ENCODE results near the gene POU6F2. TPM values are rescaled to one million over a fixed set of nuclear protein-coding genes. Genes with fewer than 3 reads are reported as not detected.

POU6F2 gene
- total RNA-seq, 1 experiment from 2014 or later = 2.9 TPM

- Mint-ChIP-seq H3K4me1 (peaks cover 12% of the 10 kb centered on the region), H3K27me3 (ENCODE audit: low read depth) (no peaks in the 10 kb centered on the region), H3K27ac (no peak overlapping the region), H3K4me3 (no peak overlapping the region), H3K9me3 (no peaks in the 10 kb centered on the region), H3K36me3 (no peaks in the 10 kb centered on the region)
- ChIA-PET CTCF (no interaction called here), POLR2A (no interaction called here)
- ATAC-seq (no peak), DNase-seq (ENCODE audit: low spot score) (no peak)
- TF ChIP-seq NR2C2 (CRISPR knock-in tag; IDR thresholded peaks at IDR 0.05) (no peak), TEAD4 (CRISPR knock-in tag; IDR thresholded peaks at IDR 0.05) (no peak), ZBTB21 (CRISPR knock-in tag; IDR thresholded peaks at IDR 0.05; ENCODE audit: borderline replicate concordance) (no peak)
Observed at GRCh38 chr7:39421661-39422060, 444.0 kb downstream of the POU6F2 start.

DNA sequence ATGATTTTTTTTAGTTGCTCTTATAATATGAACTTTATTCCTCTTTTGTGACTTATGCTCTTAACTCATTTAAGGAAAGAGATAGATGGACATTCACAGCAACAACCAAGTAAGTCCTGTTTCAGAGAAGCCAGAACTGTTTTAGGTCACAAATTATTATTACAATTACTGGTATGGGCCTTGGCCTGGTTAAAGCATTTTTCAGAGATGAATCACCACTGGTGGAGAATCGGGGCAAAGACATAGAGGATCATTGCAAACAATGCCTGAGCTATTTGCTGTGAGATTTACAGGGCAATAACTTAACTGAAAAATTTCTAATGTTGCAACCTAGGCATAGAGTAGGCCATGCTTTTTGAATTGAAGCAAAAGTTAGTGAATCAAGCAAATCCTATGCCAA, 450.5 kb downstream of the POU6F2 start:
- DNase-seq (ENCODE audit: low spot score) (no peak), ATAC-seq (no peak)
- Mint-ChIP-seq H3K9me3 (0 out of 2 replicates have a peak, but pooled peaks cover 4% of the 10 kb centered on the region), H3K4me3 (no peak overlapping the region), H3K36me3 (no peaks in the 10 kb centered on the region), H3K4me1 (peaks cover 20% of the 10 kb centered on the region), H3K27me3 (ENCODE audit: low read depth) (no peaks in the 10 kb centered on the region), H3K27ac (no peak overlapping the region)
- CTCF ChIA-PET = interaction anchor here (1.4 kb wide), 1 partner anchor 25 kb away, joined by 5 read pairs; no protein-coding TSS in a partner anchor
- TF ChIP-seq IRF2 (CRISPR knock-in tag; IDR thresholded peaks at IDR 0.05; ENCODE audit: borderline replicate concordance, low read depth) (no peak), NR1H2 (CRISPR knock-in tag; IDR thresholded peaks at IDR 0.05) (no peak), MYBL2 (CRISPR knock-in tag; IDR thresholded peaks at IDR 0.05) (no peak), ATF1 (CRISPR knock-in tag; IDR thresholded peaks at IDR 0.05) (no peak), ZNF416 (CRISPR knock-in tag; IDR thresholded peaks at IDR 0.05) (no peak), CDX4 (CRISPR knock-in tag; IDR thresholded peaks at IDR 0.05; ENCODE audit: borderline replicate concordance) (no peak), GABPB1 (CRISPR knock-in tag; IDR thresholded peaks at IDR 0.05) (no peak), NR2C2 (CRISPR knock-in tag; IDR thresholded peaks at IDR 0.05) (no peak)
- TF ChIP-seq, protein P1, sequence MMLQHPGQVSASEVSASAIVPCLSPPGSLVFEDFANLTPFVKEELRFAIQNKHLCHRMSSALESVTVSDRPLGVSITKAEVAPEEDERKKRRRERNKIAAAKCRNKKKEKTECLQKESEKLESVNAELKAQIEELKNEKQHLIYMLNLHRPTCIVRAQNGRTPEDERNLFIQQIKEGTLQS (CRISPR knock-in tag; conservative IDR thresholded peaks at IDR 0.05) = no peak
- TF ChIP-seq, protein P2, sequence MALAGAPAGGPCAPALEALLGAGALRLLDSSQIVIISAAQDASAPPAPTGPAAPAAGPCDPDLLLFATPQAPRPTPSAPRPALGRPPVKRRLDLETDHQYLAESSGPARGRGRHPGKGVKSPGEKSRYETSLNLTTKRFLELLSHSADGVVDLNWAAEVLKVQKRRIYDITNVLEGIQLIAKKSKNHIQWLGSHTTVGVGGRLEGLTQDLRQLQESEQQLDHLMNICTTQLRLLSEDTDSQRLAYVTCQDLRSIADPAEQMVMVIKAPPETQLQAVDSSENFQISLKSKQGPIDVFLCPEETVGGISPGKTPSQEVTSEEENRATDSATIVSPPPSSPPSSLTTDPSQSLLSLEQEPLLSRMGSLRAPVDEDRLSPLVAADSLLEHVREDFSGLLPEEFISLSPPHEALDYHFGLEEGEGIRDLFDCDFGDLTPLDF (CRISPR knock-in tag; IDR thresholded peaks at IDR 0.05) = no peak
- POLR2A ChIA-PET = no interaction called here

- H3K4me3 Mint-ChIP-seq = no peak overlapping the region
- 0 out of 2 replicates have a peak, but pooled peaks cover 4% of the 10 kb centered on the region for H3K9me3 Mint-ChIP-seq
- H3K4me1 Mint-ChIP-seq = peaks cover 25% of the 10 kb centered on the region
- ChIA-PET POLR2A (no interaction called here), CTCF (interaction anchor here (0.6 to 1.4 kb wide), 2 partner anchors 24 to 106 kb away, joined by 3 to 5 read pairs; no protein-coding TSS in a partner anchor)
- H3K27ac Mint-ChIP-seq = no peak overlapping the region
- DNase-seq (ENCODE audit: low spot score) = no peak
- no peaks in the 10 kb centered on the region; the same call in 1 of the 2 replicates for H3K27me3 Mint-ChIP-seq (ENCODE audit: low read depth)
- H3K36me3 Mint-ChIP-seq = no peaks in the 10 kb centered on the region
- no peak for ATAC-seq
- TF ChIP-seq, protein P3, sequence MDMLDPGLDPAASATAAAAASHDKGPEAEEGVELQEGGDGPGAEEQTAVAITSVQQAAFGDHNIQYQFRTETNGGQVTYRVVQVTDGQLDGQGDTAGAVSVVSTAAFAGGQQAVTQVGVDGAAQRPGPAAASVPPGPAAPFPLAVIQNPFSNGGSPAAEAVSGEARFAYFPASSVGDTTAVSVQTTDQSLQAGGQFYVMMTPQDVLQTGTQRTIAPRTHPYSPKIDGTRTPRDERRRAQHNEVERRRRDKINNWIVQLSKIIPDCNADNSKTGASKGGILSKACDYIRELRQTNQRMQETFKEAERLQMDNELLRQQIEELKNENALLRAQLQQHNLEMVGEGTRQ (CRISPR knock-in tag; IDR thresholded peaks at IDR 0.05) = no peak
- TF ChIP-seq ZNF416 (CRISPR knock-in tag; IDR thresholded peaks at IDR 0.05) (no peak), ZNF671 (CRISPR knock-in tag; IDR thresholded peaks at IDR 0.05) (no peak), FOXJ3 (CRISPR knock-in tag; IDR thresholded peaks at IDR 0.05; ENCODE audit: borderline replicate concordance) (no peak), NR1H2 (CRISPR knock-in tag; IDR thresholded peaks at IDR 0.05) (no peak), TEAD1 (CRISPR knock-in tag; IDR thresholded peaks at IDR 0.05) (no peak), SMAD4 (CRISPR knock-in tag; IDR thresholded peaks at IDR 0.05) (no peak), CREM (CRISPR knock-in tag; IDR thresholded peaks at IDR 0.05) (no peak), ETV6 (CRISPR knock-in tag; IDR thresholded peaks at IDR 0.05) (no peak), FOXK1 (CRISPR knock-in tag; IDR thresholded peaks at IDR 0.05) (no peak), ZNF317 (CRISPR knock-in tag; IDR thresholded peaks at IDR 0.05; ENCODE audit: borderline replicate concordance, low read depth) (no peak), JAZF1 (CRISPR knock-in tag; IDR thresholded peaks at IDR 0.05) (no peak), CREB1 (CRISPR knock-in tag; IDR thresholded peaks at IDR 0.05) (no peak), MXD4 (CRISPR knock-in tag; IDR thresholded peaks at IDR 0.05; ENCODE audit: borderline replicate concordance) (no peak), KAT7 (CRISPR knock-in tag; IDR thresholded peaks at IDR 0.05; ENCODE audit: borderline replicate concordance) (no peak), E2F4 (CRISPR knock-in tag; IDR thresholded peaks at IDR 0.05; ENCODE audit: borderline replicate concordance, low read depth) (no peak), NFATC4 (CRISPR knock-in tag; IDR thresholded peaks at IDR 0.05) (no peak)
- TF ChIP-seq, protein P4, sequence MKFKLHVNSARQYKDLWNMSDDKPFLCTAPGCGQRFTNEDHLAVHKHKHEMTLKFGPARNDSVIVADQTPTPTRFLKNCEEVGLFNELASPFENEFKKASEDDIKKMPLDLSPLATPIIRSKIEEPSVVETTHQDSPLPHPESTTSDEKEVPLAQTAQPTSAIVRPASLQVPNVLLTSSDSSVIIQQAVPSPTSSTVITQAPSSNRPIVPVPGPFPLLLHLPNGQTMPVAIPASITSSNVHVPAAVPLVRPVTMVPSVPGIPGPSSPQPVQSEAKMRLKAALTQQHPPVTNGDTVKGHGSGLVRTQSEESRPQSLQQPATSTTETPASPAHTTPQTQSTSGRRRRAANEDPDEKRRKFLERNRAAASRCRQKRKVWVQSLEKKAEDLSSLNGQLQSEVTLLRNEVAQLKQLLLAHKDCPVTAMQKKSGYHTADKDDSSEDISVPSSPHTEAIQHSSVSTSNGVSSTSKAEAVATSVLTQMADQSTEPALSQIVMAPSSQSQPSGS (CRISPR knock-in tag; IDR thresholded peaks at IDR 0.05; ENCODE audit: borderline replicate concordance, low read depth) = no peak
- TF ChIP-seq, protein P2 (CRISPR knock-in tag; IDR thresholded peaks at IDR 0.05) = no peak
Observed at GRCh38 chr7:39429421-39429820, 451.7 kb downstream of the POU6F2 start.
